ENCODE measurements around the gene ADCY3.

DNA sequence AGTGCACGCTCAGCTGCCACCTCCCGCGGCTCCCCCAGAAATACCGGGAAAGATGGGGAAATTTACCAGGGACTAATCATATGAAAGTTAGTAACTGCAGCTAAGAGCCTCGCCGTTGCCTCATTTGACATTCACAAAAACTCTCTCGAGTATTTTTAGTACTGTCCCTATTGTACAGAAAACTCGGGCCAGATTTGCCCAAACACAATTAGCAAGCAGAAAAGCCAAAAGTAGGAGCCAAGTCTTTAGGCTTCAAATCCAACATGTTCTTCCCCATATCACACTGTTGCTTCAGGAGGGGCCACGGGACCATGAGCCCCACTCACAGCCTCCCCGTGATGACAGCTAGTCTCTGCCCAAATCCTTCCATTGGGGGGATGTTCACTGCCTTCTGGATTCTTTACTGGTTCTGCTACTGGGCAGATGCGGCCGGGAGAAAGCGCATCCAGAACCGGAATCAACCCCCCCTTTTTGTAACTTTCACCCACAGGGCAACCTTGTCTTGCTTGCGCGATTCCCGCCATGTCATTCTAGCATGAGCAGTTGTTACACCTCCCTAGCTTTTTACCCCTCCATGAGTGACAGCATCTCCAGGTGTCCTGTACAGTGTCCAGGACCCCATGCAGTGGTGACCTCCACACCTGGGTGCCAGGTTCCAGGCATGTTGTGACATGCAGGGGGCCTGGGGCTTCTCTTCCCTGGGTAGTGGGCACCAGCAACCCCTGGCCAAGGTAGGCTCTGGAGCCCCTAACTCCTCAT is 91.6 kb downstream of the ADCY3 start:
- TF ChIP-seq, protein P1, sequence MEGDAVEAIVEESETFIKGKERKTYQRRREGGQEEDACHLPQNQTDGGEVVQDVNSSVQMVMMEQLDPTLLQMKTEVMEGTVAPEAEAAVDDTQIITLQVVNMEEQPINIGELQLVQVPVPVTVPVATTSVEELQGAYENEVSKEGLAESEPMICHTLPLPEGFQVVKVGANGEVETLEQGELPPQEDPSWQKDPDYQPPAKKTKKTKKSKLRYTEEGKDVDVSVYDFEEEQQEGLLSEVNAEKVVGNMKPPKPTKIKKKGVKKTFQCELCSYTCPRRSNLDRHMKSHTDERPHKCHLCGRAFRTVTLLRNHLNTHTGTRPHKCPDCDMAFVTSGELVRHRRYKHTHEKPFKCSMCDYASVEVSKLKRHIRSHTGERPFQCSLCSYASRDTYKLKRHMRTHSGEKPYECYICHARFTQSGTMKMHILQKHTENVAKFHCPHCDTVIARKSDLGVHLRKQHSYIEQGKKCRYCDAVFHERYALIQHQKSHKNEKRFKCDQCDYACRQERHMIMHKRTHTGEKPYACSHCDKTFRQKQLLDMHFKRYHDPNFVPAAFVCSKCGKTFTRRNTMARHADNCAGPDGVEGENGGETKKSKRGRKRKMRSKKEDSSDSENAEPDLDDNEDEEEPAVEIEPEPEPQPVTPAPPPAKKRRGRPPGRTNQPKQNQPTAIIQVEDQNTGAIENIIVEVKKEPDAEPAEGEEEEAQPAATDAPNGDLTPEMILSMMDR (IDR thresholded peaks at IDR 0.05) = no peak
- TF ChIP-seq POLR2A (IDR thresholded peaks at IDR 0.05) = no peak
